NCI-H146 (cell line): Measurements from ENCODE around the gene IER3.
"Not testable (repeated sequence)": the region's sequence is repeated elsewhere in the genome, so short reads cannot be mapped to it uniquely, and the experiment has no call there.

Experiments used
- DNase-seq: peaks from one replicate; lab custom pipeline; 2025; lab: John Stamatoyannopoulos, UW

Gene IER3

DNA sequence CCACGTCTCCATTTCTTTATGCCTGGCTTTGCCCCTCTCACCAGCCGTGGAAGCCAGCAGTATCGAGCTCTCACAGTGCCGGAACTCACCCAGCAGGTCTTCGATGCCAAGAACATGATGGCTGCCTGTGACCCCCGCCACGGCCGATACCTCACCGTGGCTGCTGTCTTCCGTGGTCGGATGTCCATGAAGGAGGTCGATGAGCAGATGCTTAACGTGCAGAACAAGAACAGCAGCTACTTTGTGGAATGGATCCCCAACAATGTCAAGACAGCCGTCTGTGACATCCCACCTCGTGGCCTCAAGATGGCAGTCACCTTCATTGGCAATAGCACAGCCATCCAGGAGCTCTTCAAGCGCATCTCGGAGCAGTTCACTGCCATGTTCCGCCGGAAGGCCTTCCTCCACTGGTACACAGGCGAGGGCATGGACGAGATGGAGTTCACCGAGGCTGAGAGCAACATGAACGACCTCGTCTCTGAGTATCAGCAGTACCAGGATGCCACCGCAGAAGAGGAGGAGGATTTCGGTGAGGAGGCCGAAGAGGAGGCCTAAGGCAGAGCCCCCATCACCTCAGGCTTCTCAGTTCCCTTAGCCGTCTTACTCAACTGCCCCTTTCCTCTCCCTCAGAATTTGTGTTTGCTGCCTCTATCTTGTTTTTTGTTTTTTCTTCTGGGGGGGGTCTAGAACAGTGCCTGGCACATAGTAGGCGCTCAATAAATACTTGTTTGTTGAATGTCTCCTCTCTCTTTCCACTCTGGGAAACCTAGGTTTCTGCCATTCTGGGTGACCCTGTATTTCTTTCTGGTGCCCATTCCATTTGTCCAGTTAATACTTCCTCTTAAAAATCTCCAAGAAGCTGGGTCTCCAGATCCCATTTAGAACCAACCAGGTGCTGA lies 20.3 kb downstream of the IER3 start:
- DNase-seq = not testable (repeated sequence)

GRCh38 chr6:30723159-30723842 lies 21.0 kb downstream of the IER3 start:
- not testable (repeated sequence) for DNase-seq

- DNase-seq = peak; percentile 64
Observed at GRCh38 chr6:30722280-30723112, 21.9 kb downstream of the IER3 start.

- not testable (repeated sequence) for DNase-seq
Observed at GRCh38 chr6:30722025-30722279, 22.4 kb downstream of the IER3 start.

DNA sequence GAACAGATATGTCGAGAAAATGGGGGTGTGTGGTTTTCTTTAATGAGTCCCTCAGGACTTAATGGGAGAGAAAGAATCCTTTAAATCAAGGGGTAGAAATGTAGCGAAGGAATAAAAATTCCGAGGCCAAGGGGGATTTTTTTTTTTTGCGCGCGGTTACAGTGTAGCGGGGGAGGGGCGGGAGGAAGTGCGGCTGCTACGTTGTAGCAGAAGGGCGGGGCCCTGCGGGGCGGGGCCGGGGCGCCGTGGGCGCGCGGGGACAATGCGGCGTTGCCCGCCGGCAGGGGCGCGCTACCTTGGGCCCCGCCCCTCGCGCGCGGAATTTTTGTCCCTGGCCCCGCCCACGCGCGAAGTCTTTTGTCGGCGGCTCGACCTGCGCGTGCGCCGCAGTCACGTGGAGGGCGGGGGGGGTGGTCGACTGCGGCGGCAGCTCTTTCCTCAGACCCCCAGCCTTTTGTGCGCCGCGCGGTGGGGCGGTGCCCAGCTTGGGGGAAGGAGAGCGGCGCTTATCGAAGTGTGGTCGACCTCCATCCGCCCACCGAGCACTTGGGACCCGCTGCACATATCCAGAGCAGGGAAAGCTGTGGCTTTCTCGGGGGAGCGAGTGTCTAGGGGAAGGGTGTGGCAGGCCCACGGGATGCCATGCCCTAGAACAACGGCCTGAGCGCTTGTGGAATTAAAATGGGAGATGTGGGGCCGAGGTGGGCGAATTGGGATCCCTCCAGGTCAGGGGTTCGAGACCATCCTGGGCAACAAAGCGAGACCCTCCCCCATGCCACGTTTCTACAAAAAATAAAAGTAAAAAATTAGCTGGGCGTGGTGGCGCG lies 22.9 kb downstream of the IER3 start:
- DNase-seq = peak; percentile 89

GRCh38 chr6:30720738-30721197 lies 23.6 kb downstream of the IER3 start:
- peak; percentile 83 for DNase-seq

- DNase-seq = peak; percentile 98
Observed at GRCh38 chr6:30719791-30720737, 24.3 kb downstream of the IER3 start, which contains the start of gene TUBB. Gene TUBB (plus strand): TSS chr6:30720352. CDS start chr6:30720507, 155 bp downstream.

DNA sequence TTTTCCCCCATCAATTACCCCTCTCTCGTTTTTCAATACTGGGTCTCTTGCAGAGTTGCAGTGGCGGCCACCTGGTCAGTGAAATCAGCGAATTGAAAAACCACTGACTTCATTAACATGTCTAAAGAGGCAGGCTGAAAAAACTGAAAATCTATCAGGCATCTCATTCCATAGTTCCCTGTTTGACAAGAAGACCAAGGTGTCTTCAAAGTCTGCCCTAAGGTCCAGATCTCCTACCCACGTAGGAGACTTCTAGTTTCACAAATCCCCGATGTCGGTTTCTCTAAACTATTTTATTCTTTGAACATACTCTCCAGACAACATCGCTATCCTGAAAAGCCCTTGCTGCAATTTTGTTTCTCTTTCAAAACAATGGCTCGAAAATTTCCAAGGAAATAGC lies 25.0 kb downstream of the IER3 start:
- peak; percentile 63 for DNase-seq

DNA sequence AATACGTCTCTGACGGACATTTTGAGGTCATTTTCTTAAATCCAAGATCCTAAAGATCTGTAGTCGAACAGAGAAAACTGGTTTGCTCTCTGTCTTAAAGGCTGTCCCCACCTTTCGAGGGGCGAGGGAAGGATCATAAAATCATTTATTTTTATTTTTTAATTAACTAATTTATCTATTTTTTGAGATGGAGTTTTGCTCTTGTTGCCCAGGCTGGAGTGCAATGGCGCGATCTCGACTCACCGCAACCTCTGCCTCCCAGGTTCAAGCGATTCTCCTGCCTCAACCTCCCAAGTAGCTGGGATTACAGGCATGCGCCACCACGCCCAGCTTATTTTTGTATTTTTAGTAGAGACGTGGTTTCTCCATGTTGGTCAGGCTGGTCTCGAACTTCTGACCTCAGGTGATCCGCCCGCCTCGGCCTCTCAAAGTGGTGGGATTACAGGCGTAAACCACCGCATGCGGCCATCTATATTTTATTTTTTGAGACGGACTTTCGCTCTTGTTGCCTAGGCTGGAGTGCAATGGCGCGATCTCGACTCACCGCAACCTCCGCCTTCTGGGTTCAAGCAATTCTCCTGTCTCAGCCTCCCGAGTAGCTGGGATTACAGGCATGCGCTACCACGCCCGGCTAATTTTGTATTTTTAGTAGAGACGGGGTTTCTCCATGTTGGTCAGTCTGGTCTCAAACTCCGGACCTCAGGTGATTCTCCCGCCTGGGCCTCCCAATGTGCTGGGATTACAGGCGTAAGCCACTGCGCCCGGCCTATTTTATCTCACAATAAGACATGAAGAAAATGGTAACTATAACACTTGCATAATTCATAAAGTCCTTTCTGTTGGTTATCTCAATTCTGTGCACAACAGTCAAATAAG lies 26.3 kb downstream of the IER3 start:
- DNase-seq = not testable (repeated sequence)

GRCh38 chr6:30717129-30717844 lies 27.1 kb downstream of the IER3 start, which contains the start of gene MDC1:
Gene MDC1 (minus strand): TSS chr6:30717281. CDS start chr6:30715175, 2,106 bp downstream.
- peak; percentile 100 for DNase-seq

GRCh38 chr6:30716879-30717128 lies 27.5 kb downstream of the IER3 start:
- no peak for DNase-seq

GRCh38 chr6:30714263-30714662 lies 30.1 kb downstream of the IER3 start:
- no peak for DNase-seq

DNA sequence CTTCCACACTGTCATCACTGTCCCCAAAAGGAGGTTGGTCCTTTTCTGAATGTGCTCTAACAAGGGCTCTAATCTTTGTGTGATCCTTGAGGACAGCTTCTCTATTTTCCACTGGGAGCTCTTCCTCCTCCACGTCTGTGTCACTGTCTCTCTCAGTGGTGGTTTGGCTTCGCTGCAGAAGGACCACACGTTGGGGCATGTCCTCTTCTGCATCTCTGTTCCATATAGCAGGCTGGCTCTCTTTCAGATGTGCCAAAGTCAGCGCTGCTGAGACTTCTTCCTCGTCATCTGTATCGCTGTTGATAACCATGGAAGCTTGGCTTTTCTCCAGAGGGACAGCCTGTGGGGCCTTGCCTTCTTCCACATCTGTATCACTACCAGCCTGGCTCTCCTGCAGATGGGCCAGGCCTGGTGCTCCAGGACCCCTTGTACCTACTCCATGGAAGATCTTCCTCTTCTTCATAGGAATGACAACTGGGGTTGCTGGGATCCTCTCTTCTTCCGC lies 31.9 kb downstream of the IER3 start:
- DNase-seq = no peak

DNA sequence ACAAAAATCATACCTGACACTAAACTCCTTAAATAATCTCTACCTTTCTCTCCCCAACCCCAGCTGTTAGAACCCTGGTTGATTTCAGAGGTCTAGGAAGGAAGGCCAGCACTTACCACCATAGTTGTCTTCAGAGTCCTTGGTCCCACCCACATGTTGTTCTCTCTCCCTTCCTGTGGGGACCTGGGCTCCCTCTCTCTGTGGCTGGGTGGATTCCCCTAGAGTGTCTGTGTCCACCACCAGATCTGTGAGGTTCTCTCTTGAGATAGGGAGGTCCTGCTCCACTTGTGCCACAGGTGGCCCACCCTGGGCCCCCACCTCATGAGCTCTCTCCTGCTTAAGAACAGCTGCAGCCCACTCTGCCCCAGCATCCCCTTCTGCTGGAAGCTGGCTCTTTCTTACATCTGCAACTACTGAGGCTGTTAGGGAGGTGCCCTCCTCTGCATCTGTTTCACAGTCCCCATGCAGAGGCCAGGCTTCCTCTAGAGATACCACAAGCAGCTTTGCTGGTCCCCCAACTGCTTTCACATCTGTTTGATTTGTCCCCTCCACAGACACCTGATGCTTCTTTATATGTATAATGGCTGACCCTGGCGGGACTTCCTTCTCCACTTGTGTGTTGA lies 32.5 kb downstream of the IER3 start:
- no peak for DNase-seq

DNA sequence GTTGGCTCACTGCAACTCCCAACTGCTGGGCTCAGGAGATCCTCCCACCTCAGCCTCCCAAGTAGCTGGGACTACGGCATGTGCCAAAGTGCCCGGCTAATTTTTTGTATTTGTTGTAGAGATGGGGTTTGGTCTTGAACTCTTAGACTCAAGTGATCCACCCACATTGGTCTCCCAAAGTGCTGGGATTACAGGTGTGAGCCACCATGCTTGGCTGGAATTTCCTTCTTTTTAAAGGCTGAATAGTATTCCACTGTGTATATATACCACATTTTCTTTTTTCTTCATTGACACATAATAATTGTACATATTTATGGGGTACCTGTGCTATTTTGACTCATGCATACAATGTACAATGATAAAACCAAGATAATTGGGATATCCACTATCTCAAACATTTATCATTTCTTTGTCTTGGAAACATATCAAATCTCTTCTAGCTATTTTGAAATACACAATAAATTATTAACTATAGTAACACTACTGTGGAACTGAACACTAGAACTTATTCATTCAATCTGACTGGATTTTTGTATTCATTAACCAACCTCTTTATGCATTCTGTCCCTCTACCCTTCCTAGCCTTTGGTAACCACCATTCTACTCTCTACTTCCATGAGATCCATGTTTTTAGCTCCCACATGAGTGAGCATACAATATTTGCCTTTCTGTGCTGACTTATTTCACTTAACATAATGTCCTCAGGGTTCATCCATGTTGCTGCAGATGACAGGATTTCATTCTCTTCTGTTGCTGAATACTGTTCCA lies 35.1 kb downstream of the IER3 start:
- no peak for DNase-seq

DNA sequence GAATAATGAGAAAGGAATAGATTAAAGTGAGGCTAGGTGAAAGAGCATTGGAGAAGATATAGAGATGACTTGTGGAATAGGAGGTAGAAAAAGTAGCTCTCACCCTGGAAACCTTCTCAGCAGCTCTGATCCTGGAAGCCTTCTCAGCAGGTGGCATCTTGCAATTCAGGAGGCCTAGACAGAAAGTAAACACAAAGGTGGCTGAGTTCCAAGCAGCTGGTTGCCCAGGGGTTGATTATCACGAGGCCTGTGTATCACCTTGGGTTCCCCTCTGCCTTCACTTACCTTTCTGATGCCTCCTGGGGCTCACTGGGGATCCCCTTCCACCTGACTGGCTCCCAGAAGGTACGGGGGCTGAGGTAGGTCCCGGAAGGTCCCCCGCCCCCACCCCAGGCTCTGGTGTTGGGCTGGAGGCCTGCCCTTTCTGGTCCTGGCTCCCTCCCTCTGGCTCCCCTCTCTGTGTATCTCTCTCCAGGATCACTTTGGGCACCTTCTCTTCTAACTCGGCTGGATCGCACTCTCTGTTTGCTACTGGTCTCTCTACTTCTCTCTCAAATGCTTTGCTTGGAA lies 37.0 kb downstream of the IER3 start:
- DNase-seq = peak; percentile 87

- no peak for DNase-seq
Observed at GRCh38 chr6:30705620-30706019, 38.7 kb downstream of the IER3 start.
